Right cardiac atrium (tissue), 5 donors: ENCODE measurements around the gene SLC1A1. TPM values are rescaled to one million over a fixed set of nuclear protein-coding genes. Genes with fewer than 3 reads are reported as not detected.

Source experiments
- ATAC-seq, 2 donors: fragments of 200-7000 bp; cut with Tn5 transposase; one replicate each; pipeline versions ENCODE4 v1.8.0 to v1.9.1; 2020; ENCODE audit warnings: moderate library complexity in 2 of 2, mild to moderate bottlenecking in 1 of 2
- DNase-seq, 3 donors: peaks; one replicate each; pipeline ENCODE4 v3.0.0-alpha.2; 2020
- H3K27ac ChIP-seq: one replicate; pipeline ENCODE4 v1.5.1; 2013; ENCODE audit warnings: mild to moderate bottlenecking, low read length, control low read depth, moderate library complexity
- H3K27me3 ChIP-seq: one replicate; pipeline ENCODE4 v1.6.1; 2013; ENCODE audit not compliant: control insufficient read depth, insufficient read depth
- H3K4me1 ChIP-seq: one replicate; pipeline ENCODE4 v1.6.1; 2013; ENCODE audit warnings: low read length; ENCODE audit not compliant: control insufficient read depth, insufficient read depth
- H3K4me3 ChIP-seq: one replicate; pipeline ENCODE4 v1.5.1; 2013; ENCODE audit warnings: low read length, control low read depth
- H3K9me3 ChIP-seq: one replicate; pipeline ENCODE4 v1.6.1; 2013; ENCODE audit warnings: low read length; ENCODE audit not compliant: control insufficient read depth
- WGBS: extraction: QIAGEN DNeasy Blood & Tissue Kit; methylation state at CpG from one replicate; pipeline ENCODE4 v1.1.7; 2013; 5-methylcytosine and 5-hydroxymethylcytosine counted together
- intact Hi-C, 4 donors: fragments of 100-400 bp; cut with DNase I; formaldehyde crosslinking; loops; one replicate each; pipeline versions ENCODE4 v1.11.0 to v1.14.0; 2022 to 2023
- polyA plus RNA-seq: library from polyadenylated mRNA; stranded (reverse); fragments of 200-250 nt; gene quantifications from one replicate; pipeline ENCODE4 v1.2.3, GENCODE V29; 2013
- total RNA-seq, 4 donors: library from RNA; stranded (reverse); fragmentation: NEBNext Ultra II Directional; extraction: Animal tissue kit (Norgen Biotek cat#: 25700); gene quantifications; one replicate each; pipeline ENCODE4 v1.2.1, GENCODE V29; 2021
- donor health status: healthy with polysubstance abuse.
- donor health status: DM: no; HTN: yes; CAD: no.
- donor health status: DM: no; HTN: no; CAD: no.
- donor health status: DM: no; HTN: yes; CAD: no; lungs with severe emphysema.
- donor health status: DM: yes; HTN: yes; CAD: no.

SLC1A1 gene
- total and polyA plus RNA-seq, 5 donors: 1.1 to 2.1 (median 1.5) TPM

GRCh38 chr9:4620057-4620765, 129.9 kb downstream of the SLC1A1 start:
- Histone ChIP-seq H3K27ac (no peak overlapping the region), H3K4me1 (no peaks in the 10 kb centered on the region), H3K27me3 (no peaks in the 10 kb centered on the region), H3K9me3 (no peaks in the 10 kb centered on the region), H3K4me3 (no peak overlapping the region)
- intact Hi-C loops: no loop called here
- ATAC-seq: no peak
- 80% methylated on average over 3 of the region's 3 CpGs for WGBS
- DNase-seq: no peak

GRCh38 chr9:4620881-4621555, 130.8 kb downstream of the SLC1A1 start:
- intact Hi-C loops: no loop called here
- ATAC-seq (no peak), DNase-seq (no peak)
- no peak overlapping the region for H3K27ac ChIP-seq
- WGBS: 68% methylated on average over 2 of the region's 2 CpGs
- no peaks in the 10 kb centered on the region for H3K27me3 ChIP-seq
- H3K4me1 ChIP-seq: no peaks in the 10 kb centered on the region
- no peaks in the 10 kb centered on the region for H3K9me3 ChIP-seq
- H3K4me3 ChIP-seq: no peak overlapping the region

GRCh38 chr9:4622016-4622415, 131.7 kb downstream of the SLC1A1 start:
- H3K4me1 ChIP-seq: no peaks in the 10 kb centered on the region
- no peak for DNase-seq
- no peak overlapping the region for H3K4me3 ChIP-seq
- intact Hi-C loops: no loop called here
- WGBS: 83% methylated on average over 10 of the region's 10 CpGs
- H3K27me3 ChIP-seq: no peaks in the 10 kb centered on the region
- ATAC-seq: no peak
- H3K9me3 ChIP-seq: no peaks in the 10 kb centered on the region
- no peak overlapping the region for H3K27ac ChIP-seq

- DNase-seq: no peak
- no peak overlapping the region for H3K4me3 ChIP-seq
- no peak overlapping the region for H3K27ac ChIP-seq
- no peaks in the 10 kb centered on the region for H3K4me1 ChIP-seq
- no peaks in the 10 kb centered on the region for H3K9me3 ChIP-seq
- H3K27me3 ChIP-seq: no peaks in the 10 kb centered on the region
- intact Hi-C loops: no loop called here
- WGBS: 53% methylated on average over 2 of the region's 2 CpGs
- ATAC-seq: no peak
Measured at GRCh38 chr9:4630836-4631235, 140.6 kb downstream of the SLC1A1 start.

Other genes starting within 250 kb of the SLC1A1 start
- 10 to 100 TPM in 1 of 4 donors, 1 to 10 TPM in 3; 4.0 to 10.6 (median 7.4) TPM for gene GLIS3, start 190.4 kb upstream of the SLC1A1 start, total RNA-seq
- gene GLIS3, start 190.4 kb upstream of the SLC1A1 start, polyA plus RNA-seq: 1.6 TPM
- 1 to 10 TPM; 3.4 to 4.5 (median 3.8) TPM for gene PLPP6, start 171.8 kb downstream of the SLC1A1 start, total RNA-seq
- gene PLPP6, start 171.8 kb downstream of the SLC1A1 start, polyA plus RNA-seq: 2.1 TPM
- 1 to 10 TPM; 1.4 to 1.7 (median 1.6) TPM for gene SPATA6L, start 176.0 kb downstream of the SLC1A1 start, total RNA-seq
- gene SPATA6L, start 176.0 kb downstream of the SLC1A1 start, polyA plus RNA-seq: 0.59 TPM
- gene CDC37L1, start 189.1 kb downstream of the SLC1A1 start, total RNA-seq: 10 to 100 TPM; 40.2 to 48.4 (median 41.8) TPM
- 23.7 TPM for gene CDC37L1, start 189.1 kb downstream of the SLC1A1 start, polyA plus RNA-seq